Suprapubic skin (tissue), 4 donors: ENCODE results near the gene LRIF1. TPM values are rescaled to one million over a fixed set of nuclear protein-coding genes. Genes with fewer than 3 reads are reported as not detected.
"Not testable (repeated sequence)": the region's sequence is repeated elsewhere in the genome, so short reads cannot be mapped to it uniquely, and the experiment has no call there.

ENCODE experiments used
- DNase-seq, 2 donors: peaks; one replicate each; pipeline ENCODE4 v3.0.0-alpha.2; 2019; ENCODE audit warnings: low spot score in 2 of 2
- H3K27ac ChIP-seq: fragments of 200-600 bp; sonication (generic); one replicate; pipeline ENCODE4 v1.5.1; 2019
- H3K27me3 ChIP-seq: fragments of 200-600 bp; sonication (generic); one replicate; pipeline ENCODE4 v1.5.1; 2019
- H3K36me3 ChIP-seq: fragments of 200-600 bp; sonication (generic); one replicate; pipeline ENCODE4 v1.5.1; 2019
- H3K4me1 ChIP-seq: fragments of 200-600 bp; sonication (generic); one replicate; pipeline ENCODE4 v1.5.1; 2019
- H3K4me3 ChIP-seq: fragments of 200-600 bp; sonication (generic); one replicate; pipeline ENCODE4 v1.5.1; 2019; ENCODE audit warnings: mild to moderate bottlenecking
- H3K9me3 ChIP-seq: fragments of 200-600 bp; sonication (generic); one replicate; pipeline ENCODE4 v1.5.1; 2019
- CTCF ChIP-seq, 2 donors: fragments of 200-600 bp in 1 of 2; fragments of 450-650 bp in 1 of 2; sonication (generic) in 1 of 2; IDR thresholded peaks; one replicate each; pipeline ENCODE4 v1.5.1; 2016 to 2019; ENCODE audit warnings: antibody characterized with exemption in 2 of 2, mild to moderate bottlenecking in 1 of 2, moderate library complexity in 1 of 2
- EP300 ChIP-seq: sonication (generic); formaldehyde crosslinking; IDR thresholded peaks from one replicate; pipeline ENCODE4 v1.6.1; 2017; ENCODE audit warnings: antibody characterized with exemption
- POLR2A ChIP-seq, 2 donors: fragments of 450-650 bp; IDR thresholded peaks; one replicate each; pipeline ENCODE4 v1.6.1; 2017; ENCODE audit warnings: antibody characterized with exemption in 2 of 2, mild to moderate bottlenecking in 2 of 2, moderate library complexity in 2 of 2
- POLR2AphosphoS5 ChIP-seq, 3 donors: sonication (generic); formaldehyde crosslinking; IDR thresholded peaks; one replicate each; pipeline ENCODE4 v1.6.1; 2017; ENCODE audit warnings: antibody characterized with exemption in 3 of 3
- WGBS: methylation state at CpG from one replicate; pipeline ENCODE4 v1.1.5; 2018; 5-methylcytosine and 5-hydroxymethylcytosine counted together
- total RNA-seq, 4 donors: library from RNA; depleted of rRNA; stranded (reverse); fragments of >200 nt; gene quantifications; one replicate each; pipeline ENCODE4 v1.1.0, GENCODE V29; 2016

The LRIF1 gene
- total RNA-seq, 4 donors from 2014 or later = 7.9 to 11.5 (median 8.7) TPM

DNA sequence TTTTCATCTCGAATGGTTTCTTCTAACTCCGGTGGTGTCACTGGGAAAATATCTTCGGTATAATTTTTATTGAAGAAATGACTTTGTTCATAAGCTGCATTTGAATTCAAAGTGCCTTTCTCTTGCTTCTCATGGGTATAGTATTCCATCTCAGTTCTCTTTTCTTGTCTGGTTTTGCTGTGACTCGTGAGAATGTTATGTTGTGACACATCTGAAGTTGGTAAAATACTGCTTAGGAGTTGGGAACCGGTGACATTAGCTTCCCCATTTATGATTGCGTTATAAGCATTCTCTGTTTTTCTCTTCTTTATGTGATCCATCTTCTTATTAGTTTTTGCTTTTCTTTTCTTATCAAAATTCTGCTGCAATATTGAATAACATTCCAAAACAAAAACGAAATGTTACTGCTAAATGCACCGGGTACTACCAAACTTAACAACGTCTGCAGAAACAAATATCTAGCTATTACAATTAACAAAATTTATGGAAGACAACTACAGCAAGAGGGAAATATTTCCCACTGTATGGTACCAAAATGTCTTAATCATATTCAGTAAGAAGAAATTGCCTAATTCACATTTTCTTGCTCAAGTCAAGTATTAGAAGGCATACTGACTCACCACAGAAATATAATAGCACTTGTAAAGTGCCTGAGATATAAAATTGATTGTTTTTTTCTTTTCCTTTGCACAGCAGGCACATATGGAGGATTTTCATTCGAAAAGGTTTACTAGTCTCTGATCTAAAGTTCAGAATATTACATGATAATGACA lies 15.5 kb downstream of the LRIF1 start:
- H3K36me3 ChIP-seq = peaks cover 36% of the 10 kb centered on the region
- no peak for DNase-seq
- 93% methylated on average over 10 of the region's 10 CpGs for WGBS
- H3K27ac ChIP-seq = no peak overlapping the region
- no peak for TF ChIP-seq POLR2A (IDR thresholded peaks at IDR 0.05)
- no peak for TF ChIP-seq POLR2AphosphoS5 (IDR thresholded peaks at IDR 0.05)
- no peak for TF ChIP-seq CTCF (IDR thresholded peaks at IDR 0.05)
- TF ChIP-seq EP300 = no peak
- H3K27me3 ChIP-seq = no peaks in the 10 kb centered on the region
- H3K9me3 ChIP-seq = no peaks in the 10 kb centered on the region
- H3K4me3 ChIP-seq = no peak overlapping the region
- H3K4me1 ChIP-seq = no peaks in the 10 kb centered on the region

- H3K4me1 ChIP-seq = no peaks in the 10 kb centered on the region
- no peaks in the 10 kb centered on the region for H3K9me3 ChIP-seq
- no peak for DNase-seq
- H3K4me3 ChIP-seq = no peak overlapping the region
- H3K27ac ChIP-seq = no peak overlapping the region
- 100% methylated on average over 2 of the region's 2 CpGs for WGBS
- H3K27me3 ChIP-seq = no peaks in the 10 kb centered on the region
- H3K36me3 ChIP-seq = peaks cover 25% of the 10 kb centered on the region
- no peak for TF ChIP-seq POLR2AphosphoS5 (IDR thresholded peaks at IDR 0.05)
- TF ChIP-seq CTCF (IDR thresholded peaks at IDR 0.05) = no peak
- no peak for TF ChIP-seq POLR2A (IDR thresholded peaks at IDR 0.05)
- no peak for TF ChIP-seq EP300
Measured at GRCh38 chr1:110945626-110946025, 18.1 kb downstream of the LRIF1 start.

DNA sequence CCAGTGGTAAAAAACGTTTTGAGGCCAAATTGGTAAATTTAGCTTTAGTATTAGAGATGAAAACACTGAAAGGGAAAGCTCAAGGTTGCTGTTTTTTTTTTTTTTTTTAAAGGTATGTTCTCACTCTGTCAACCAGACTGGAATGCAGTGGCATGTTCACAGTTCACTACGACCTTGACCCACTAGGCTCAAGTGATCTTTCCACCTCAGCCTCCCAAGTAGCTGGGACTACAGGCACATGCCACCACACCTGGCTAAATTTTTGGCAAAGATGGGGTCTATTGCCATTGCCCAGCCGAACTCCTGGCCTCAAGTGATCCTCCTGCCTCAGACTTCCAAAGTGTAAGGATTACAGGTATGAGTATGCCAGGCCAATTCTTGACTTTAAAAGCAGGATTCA lies 18.9 kb downstream of the LRIF1 start:
- H3K27ac ChIP-seq = no peak overlapping the region
- DNase-seq = no peak
- H3K36me3 ChIP-seq = peaks cover 24% of the 10 kb centered on the region
- no peaks in the 10 kb centered on the region for H3K27me3 ChIP-seq
- no peaks in the 10 kb centered on the region for H3K9me3 ChIP-seq
- no peaks in the 10 kb centered on the region for H3K4me1 ChIP-seq
- H3K4me3 ChIP-seq = no peak overlapping the region
- 63% methylated on average over 3 of the region's 3 CpGs for WGBS
- TF ChIP-seq CTCF (IDR thresholded peaks at IDR 0.05) (no peak), EP300 (no peak), POLR2AphosphoS5 (IDR thresholded peaks at IDR 0.05) (no peak), POLR2A (IDR thresholded peaks at IDR 0.05) (no peak)

GRCh38 chr1:110936567-110936966 lies 27.2 kb downstream of the LRIF1 start:
- TF ChIP-seq EP300 (no peak), CTCF (IDR thresholded peaks at IDR 0.05) (no peak), POLR2AphosphoS5 (IDR thresholded peaks at IDR 0.05) (no peak), POLR2A (IDR thresholded peaks at IDR 0.05) (no peak)
- H3K27ac ChIP-seq = no peak overlapping the region
- 73% methylated on average over 1 of the region's 1 CpG for WGBS

DNA sequence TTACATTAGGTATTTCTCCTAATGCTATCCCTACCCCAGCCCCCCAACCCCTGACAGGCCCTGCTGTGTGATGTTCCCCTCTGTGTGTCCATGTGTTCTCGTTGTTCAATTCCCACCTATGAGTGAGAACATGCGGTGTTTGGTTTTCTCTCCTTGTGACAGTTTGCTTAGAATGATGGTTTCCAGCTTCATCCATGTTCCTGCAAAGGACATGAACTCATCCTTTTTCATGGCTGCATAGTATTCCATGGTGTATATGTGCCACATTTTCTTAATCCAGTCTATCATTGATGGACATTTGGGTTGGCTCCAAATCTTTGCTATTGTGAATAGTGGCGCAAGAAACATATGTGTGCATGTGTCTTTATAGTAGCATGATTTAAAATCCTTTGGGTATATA lies 32.6 kb downstream of the LRIF1 start:
- WGBS = 97% methylated on average over 3 of the region's 3 CpGs
- not testable (repeated sequence) for H3K27me3 ChIP-seq, H3K9me3 ChIP-seq, H3K4me1 ChIP-seq, H3K4me3 ChIP-seq, H3K27ac ChIP-seq, DNase-seq, H3K36me3 ChIP-seq

More at GRCh38 chr1:110936567-110936966, 27.2 kb downstream of the LRIF1 start:
- no peaks in the 10 kb centered on the region for H3K27me3 ChIP-seq
- peaks cover 7% of the 10 kb centered on the region for H3K9me3 ChIP-seq
- H3K4me3 ChIP-seq = no peak overlapping the region
- no peaks in the 10 kb centered on the region for H3K36me3 ChIP-seq
- H3K4me1 ChIP-seq = no peaks in the 10 kb centered on the region
- DNase-seq = no peak
